NCI-H2227 treated with DMSO at 0.1 percent for 48 hours (cell line): ENCODE measurements around the gene KRT6A.
"Not testable (repeated sequence)": the region's sequence is repeated elsewhere in the genome, so short reads cannot be mapped to it uniquely, and the experiment has no call there.

ENCODE experiments used
- DNase-seq: peaks from one replicate; lab custom pipeline; 2025; lab: John Stamatoyannopoulos, UW

The KRT6A gene

DNA sequence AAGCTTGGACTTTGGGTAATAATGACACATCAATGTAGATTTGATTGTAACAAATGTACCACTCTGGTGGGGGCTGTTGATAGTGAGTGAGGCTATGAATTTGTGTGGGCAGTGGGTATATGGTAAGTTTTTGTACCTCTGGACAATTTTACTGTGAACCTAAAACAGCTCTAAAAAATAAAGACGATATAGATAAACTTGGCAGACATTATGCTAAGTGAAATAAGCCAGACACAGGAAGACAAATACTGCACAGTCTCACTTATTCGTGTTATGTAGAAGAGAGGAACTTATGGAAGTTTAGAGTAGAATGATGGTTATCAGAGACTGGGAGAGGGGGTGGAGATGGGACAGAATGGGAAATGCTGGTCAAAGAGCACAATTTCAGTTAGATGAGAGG is 28.2 kb downstream of the KRT6A start:
- no peak for DNase-seq

- no peak for DNase-seq
Observed at GRCh38 chr12:52461693-52462092, 31.4 kb downstream of the KRT6A start.

DNA sequence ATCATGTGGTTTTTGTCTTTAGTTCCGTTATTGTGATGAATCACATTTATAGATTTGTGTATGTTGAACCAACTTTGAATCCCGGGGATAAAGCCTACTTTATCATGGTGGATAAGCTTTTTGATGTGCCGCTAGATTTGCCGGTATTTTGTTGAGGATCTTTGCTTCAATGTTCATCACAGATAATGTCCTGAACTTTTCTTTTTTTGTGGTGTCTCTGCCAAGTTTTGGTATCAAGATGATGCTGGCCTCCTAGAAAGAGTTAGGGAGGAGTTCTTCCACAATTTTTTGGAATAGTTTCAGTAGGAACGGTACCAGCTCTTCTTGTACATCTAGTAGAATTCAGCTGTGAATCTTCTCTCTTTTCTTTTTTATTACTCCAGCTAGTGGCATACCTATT is 34.2 kb downstream of the KRT6A start:
- no peak for DNase-seq

DNA sequence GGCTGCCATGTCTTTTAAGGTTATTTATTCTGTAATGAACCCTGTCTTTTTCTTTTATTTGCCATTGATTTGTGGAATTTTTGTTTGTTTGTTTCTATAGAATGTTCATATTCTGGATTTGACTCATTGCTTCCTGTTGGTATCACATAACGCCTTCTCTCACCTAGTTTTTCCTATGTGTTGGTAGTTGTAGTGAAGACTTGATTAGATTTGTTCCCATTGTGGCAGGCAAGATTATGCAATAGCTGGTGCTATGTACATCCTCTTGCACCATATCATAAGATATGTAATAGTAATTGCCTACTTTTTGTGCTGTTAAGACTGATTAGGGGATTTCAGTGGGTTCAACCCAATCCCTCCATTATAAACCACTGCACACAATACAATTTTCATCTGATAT is 37.2 kb downstream of the KRT6A start:
- DNase-seq = no peak

- no peak for DNase-seq
Observed at GRCh38 chr12:52454411-52455201, 38.5 kb downstream of the KRT6A start.

GRCh38 chr12:52452101-52452500 is 41.0 kb downstream of the KRT6A start, which contains the start of gene KRT6B:
KRT6B (minus strand) TSS chr12:52452146; CDS start chr12:52452078, 68 bp downstream.
- no peak for DNase-seq

DNA sequence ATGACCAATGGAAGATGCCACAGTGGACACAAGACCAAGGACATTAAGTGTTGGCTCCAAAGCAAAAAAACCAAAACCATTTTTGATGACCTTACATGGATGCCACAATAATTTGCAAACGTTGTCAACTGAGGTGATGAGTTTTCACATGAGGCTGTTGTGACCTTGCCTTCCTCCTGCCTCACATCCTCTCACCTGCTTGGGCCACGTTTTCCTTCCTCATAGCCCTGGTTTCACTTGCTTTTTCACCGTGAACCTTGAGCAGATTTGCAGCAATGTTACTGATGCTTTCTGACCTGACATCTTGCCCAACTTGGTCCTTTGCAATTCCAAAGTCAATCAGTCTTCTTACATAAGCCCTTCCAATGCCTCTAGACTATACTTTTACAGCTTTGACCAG is 44.8 kb downstream of the KRT6A start:
- no peak for DNase-seq

GRCh38 chr12:52447196-52447595 is 45.9 kb downstream of the KRT6A start:
- DNase-seq = not testable (repeated sequence)

DNA sequence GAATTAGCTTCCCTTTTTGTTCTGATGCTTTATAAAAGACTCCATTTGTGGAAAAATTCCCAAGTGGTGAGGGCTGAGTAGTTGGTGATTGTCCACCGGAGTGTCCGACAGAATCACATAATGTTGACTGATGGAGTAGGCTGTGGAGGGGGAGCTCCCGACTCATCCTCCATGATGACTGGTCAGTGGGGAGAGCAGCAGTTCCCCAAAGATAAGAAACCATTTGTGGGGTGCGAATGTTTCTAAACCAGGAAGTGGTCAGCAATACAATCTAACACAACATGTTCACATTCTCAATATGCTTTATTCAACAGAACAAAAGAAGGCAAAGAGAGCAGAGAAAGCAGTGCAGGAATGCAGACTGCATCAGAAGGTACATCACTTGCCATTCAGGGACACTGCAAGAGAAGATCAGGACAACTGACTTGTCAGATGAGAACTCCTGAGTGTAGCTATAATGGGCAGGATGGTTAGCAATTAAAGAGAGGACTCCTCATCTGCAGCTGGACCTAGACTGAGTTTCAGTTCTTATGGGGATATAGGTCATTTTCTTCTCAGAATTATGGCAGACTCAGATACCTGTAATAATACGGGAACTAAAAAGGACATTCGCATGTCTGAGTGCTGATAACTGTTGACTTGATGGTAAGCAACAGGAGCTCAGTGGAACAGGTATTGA is 46.6 kb downstream of the KRT6A start:
- no peak for DNase-seq

GRCh38 chr12:52445876-52446275 is 47.2 kb downstream of the KRT6A start:
- no peak for DNase-seq

DNA sequence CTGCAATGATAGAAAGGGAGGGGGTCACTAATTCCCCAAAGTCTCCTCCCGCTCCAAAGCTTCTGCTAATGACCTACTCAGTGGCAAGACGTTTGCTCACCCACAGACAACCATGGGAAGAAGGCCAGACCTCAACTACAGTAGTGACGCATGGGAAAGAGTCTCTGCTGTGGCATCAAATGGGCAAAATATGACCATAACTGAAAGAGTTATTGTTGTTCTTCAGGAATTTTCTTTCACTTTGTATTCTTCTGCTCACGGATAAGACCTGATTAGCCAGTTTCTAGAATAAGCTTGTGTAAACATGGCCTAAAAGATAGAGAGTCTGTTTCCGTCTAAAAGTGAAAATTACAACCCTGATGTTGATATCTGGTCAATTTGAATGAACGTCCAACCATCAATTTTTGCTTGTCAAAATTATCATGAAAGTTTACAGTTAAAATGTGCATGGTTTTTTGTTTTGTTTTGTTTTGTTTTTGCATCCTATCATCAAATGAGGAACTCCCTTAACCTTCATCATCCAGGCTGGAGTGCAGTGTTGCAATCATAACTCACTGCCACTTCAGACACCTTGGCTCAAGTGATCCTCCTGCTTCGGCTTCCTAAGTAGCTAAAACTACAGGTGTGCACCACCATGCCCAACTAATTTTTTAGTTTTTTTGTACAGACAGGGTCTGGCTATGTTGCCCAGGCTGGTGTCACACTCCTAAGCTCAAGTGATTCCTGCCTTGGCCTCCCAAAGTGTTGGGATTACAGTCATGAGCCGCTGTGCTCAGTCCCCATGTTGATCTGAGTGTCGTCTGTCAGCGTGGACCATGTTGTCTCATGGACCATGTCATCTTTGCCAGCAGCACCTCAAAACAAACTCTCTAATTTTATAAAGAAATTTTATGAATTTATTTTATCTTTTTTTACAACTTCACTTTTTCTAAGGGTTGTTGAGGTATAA is 48.1 kb downstream of the KRT6A start:
- DNase-seq = no peak

GRCh38 chr12:52443966-52444365 is 49.1 kb downstream of the KRT6A start:
- DNase-seq = no peak

GRCh38 chr12:52442600-52443061 is 50.4 kb downstream of the KRT6A start:
- DNase-seq = no peak

- DNase-seq = no peak
Observed at GRCh38 chr12:52441320-52441911, 51.6 kb downstream of the KRT6A start.

DNA sequence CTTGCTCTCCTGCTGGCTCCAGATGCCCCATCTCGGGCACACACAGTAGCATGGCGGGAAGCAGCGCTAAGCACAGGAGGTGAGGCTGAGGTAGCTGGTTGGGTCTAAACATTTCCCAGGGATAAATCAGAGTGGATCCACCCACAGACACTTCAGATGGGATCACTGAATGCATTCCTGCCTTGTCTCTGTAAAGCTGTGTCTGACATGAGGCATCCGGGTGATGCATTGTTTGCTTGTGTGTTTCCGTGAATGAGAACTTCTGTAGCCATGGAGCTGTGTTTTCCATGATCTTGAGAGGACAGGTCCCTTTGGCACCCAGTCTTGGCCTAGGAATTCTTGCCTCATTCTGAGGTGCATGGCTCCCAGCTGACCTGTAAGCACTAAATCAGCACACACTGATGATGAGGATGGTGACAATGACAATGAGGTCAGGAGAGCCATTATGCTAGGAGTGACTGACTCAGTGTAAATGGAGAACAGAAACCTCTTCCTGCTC is 52.2 kb downstream of the KRT6A start:
- DNase-seq = no peak

- DNase-seq = no peak
Observed at GRCh38 chr12:52439845-52440244, 53.2 kb downstream of the KRT6A start.

GRCh38 chr12:52439420-52439819 is 53.6 kb downstream of the KRT6A start:
- DNase-seq = no peak

DNA sequence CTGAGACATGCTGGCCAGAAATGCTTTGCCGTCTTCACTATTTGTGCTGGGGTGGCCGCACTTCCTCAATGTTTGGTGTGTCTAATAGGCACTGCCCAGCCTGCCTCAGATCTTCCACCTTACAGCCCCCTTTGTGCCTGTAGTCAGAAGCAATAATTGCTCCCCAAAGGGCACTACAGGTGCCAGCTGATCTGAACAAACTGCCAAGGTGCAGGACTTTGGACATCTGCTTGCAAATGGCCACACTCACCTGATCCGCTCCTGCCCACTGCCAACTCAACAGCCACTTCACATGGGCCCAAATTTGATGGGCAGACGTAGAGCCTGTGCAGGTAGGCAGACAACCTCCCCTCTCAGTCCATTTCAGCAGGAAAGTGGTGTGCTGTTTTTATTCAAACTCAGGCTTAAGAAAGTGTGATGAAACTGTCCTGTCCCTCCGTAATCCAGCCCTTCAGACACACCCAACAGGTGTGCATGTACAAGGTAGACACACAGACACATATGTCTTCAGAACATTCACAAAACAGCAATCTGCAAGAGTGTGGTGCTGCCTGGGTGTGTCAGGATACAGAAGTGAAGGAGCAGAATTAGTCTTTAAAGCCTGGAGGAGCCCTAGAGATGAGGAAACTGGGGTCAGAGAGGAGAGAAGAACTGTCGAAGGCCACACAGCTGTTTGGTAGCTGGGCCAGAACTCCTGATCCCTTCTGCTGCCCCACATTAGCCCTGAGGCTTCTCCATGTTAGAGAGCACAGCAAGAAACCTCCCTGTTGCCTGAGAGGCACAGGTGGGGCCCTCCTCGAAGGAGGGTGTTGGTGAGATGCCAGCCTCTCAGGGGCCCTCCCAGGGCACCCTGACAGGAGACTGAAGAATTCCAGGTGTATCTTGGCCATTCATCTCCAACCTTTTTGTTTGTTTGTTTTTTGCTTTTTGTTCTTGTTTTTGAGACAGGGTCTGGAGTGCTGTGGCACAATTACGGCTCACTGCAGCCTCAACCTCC is 54.5 kb downstream of the KRT6A start:
- DNase-seq = no peak

GRCh38 chr12:52437508-52437907 is 55.5 kb downstream of the KRT6A start:
- no peak for DNase-seq
